ENCODE results near the gene MCU.
"Not testable (repeated sequence)": the region's sequence is repeated elsewhere in the genome, so short reads cannot be mapped to it uniquely, and the experiment has no call there.

The MCU gene

DNA sequence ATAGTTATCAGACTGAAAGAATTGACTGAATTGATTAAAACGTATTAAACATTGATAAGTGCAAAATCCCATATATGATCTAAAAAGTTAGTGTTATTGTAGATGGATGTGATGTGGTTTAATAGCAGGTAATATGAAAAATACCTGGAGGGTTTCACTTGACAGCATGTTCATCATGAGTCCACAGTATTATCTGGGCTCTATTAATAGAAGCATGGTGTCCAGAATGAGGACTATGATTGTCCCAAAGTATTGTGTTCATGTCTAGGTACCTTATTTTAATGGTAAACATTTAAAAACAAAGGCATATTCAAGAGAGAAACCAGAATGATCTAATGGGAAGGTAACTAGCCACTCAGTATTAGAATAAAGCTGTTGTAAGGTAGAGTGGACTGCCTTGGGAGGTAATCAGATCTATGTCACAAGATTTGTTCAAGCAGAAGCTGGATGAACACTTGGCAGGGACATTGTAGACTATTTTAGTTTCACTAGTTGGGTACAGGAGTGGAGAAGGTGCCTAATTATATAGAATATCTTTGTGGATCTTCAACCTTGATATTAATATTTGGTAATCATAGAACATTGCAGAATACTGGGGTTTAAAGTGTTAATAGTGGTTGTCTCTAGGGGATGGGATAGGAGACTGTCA, 43.5 kb downstream of the MCU start:
- H3K27ac Mint-ChIP-seq = no peak overlapping the region
- no peaks in the 10 kb centered on the region for H3K27me3 Mint-ChIP-seq
- no peak for ATAC-seq
- H3K9me3 Mint-ChIP-seq = no peaks in the 10 kb centered on the region
- no peak overlapping the region for H3K4me3 Mint-ChIP-seq
- H3K36me3 Mint-ChIP-seq = no peaks in the 10 kb centered on the region
- peaks cover 42% of the 10 kb centered on the region for H3K4me1 Mint-ChIP-seq

DNA sequence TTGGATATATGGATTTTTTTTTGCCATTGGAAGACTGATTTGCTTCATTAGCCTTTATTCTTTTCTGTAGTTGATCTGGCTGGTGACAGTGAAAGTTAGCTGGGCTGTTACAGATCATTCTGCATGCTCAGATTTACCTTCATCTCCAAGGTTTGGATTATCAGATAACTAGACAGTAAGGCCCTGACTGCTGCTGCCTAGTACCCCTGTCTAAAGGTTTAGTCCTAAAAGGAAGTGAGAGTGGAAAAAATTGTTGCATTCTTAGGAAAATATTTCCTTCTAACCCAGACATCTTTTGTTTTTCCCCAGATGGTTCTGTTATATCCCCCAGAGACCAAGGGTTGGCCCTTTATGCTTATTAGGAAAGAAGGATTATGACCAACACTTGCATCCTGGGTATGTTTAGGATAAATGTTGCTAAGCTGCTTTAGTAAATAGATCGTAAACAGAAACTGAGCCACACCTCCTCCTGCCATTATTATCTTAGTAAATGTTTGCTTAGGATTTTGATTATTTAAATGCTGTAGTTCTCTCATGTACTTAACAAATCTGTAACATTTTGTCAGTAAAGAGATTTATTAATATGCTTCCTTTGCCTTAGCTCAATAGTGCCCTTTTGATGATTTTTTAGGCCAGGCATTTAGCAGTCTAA, 44.4 kb downstream of the MCU start:
- H3K27ac Mint-ChIP-seq = no peak overlapping the region
- no peaks in the 10 kb centered on the region for H3K27me3 Mint-ChIP-seq
- H3K4me1 Mint-ChIP-seq = peaks cover 46% of the 10 kb centered on the region
- H3K36me3 Mint-ChIP-seq = no peaks in the 10 kb centered on the region
- H3K9me3 Mint-ChIP-seq = no peaks in the 10 kb centered on the region
- no peak for ATAC-seq
- no peak overlapping the region for H3K4me3 Mint-ChIP-seq

DNA sequence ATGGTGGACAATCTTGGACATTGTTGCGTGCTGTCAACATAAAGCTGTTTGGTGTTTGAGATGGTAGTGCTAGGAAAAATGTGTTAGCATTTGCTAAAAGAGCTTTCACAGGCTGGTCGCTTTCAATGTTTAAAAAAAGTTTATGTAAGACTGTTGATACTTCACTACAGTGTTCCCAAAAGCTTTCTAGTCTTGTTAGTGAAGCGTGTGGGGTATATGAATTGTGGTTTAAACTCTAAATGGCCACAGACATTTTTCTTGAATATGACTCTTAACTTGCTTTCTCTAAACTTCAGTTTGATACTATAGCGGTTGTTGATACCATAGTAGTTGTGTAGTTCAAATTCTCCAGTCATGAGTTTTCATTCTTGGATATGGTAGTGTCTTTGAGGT, 44.9 kb downstream of the MCU start:
- Mint-ChIP-seq H3K4me1 (peaks cover 46% of the 10 kb centered on the region), H3K9me3 (no peaks in the 10 kb centered on the region), H3K27me3 (no peaks in the 10 kb centered on the region), H3K4me3 (no peak overlapping the region), H3K27ac (no peak overlapping the region), H3K36me3 (no peaks in the 10 kb centered on the region)
- ATAC-seq = no peak

DNA sequence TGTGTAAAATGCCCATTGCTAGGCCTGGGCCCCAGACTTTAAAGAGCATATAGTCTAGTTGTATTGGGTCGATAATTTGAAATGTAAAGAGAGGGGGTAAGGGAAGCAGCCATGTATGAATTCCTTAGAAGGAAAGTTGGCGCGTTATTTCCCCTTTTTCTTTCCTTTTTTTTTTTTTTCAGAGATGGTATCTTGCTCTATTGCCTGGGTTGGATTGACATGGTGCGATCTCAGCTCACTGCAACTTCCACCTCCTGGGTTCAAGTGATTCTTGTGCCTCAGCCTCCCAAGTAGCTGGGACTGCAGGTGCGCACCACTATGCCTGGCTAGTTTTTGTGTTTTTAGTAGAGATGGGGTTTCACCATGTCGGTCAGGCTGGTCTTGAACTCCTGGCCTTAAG, 45.4 kb downstream of the MCU start:
- not testable (repeated sequence) for H3K27me3 Mint-ChIP-seq, H3K27ac Mint-ChIP-seq, H3K4me3 Mint-ChIP-seq, ATAC-seq, H3K36me3 Mint-ChIP-seq, H3K9me3 Mint-ChIP-seq
- H3K4me1 Mint-ChIP-seq = peaks cover 46% of the 10 kb centered on the region

DNA sequence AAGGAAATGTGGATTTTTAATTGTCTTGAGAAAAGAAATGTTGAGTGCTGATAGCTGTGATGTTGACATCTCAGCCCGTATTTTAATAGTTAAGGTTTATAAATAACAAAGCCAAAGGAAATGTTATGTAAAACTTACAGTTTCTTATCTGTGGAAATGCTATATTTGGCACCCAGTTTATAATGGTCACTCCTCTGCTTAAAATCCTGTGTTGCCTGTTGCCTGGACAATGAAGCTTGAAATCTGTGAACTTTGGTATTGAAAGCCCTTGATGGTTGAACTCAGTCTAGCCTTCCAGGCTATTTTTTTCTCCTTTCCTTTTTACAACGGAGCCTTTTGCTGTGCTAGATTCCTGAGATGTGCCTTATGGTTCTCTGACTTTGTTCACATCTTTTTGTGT, 46.5 kb downstream of the MCU start:
- Mint-ChIP-seq H3K9me3 (no peaks in the 10 kb centered on the region), H3K27me3 (no peaks in the 10 kb centered on the region), H3K27ac (no peak overlapping the region), H3K4me1 (peaks cover 46% of the 10 kb centered on the region), H3K4me3 (no peak overlapping the region), H3K36me3 (peaks cover 5% of the 10 kb centered on the region)
- ATAC-seq = no peak

DNA sequence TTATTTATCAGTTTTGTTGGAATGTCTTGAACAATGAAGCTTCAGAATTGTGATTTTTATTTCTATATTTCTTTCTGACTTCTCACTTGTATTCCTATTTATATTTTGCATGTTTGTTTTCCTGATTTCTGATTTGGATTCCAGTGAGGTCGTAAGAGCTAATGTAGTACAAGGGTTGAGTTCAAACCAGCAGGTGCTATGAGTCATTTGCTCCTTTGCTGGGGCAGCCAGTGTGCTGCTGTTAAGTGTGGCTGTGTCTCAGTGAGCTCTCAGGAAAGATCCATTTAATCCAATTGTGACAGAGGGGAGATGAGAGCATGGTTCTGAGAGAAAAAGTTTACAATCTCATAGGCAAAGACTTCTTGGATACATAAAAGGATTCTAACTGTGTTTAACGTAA, 48.6 kb downstream of the MCU start:
- H3K4me3 Mint-ChIP-seq = no peak overlapping the region
- no peaks in the 10 kb centered on the region for H3K27me3 Mint-ChIP-seq
- H3K4me1 Mint-ChIP-seq = peaks cover 40% of the 10 kb centered on the region
- peaks cover 5% of the 10 kb centered on the region for H3K36me3 Mint-ChIP-seq
- no peaks in the 10 kb centered on the region for H3K9me3 Mint-ChIP-seq
- H3K27ac Mint-ChIP-seq = no peak overlapping the region
- no peak for ATAC-seq

DNA sequence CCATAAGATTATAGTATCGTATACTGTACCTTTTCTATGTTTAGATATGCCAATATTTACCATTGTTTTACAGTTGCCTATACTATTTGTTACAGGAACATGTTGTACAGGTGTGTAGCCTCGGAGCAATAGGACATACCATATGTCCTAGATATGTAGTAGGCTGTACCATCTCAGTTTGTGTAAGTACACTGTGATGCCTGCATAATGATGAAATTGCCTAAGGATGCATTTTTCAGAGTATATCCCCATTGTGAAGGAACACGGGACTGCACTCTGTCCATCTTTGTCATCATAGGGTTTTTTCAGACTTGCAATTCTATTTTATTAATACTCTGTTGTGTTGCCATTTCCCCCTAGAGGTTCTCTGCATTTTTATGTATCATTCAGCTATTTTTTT, 50.1 kb downstream of the MCU start:
- Mint-ChIP-seq H3K4me1 (peaks cover 25% of the 10 kb centered on the region), H3K27me3 (no peaks in the 10 kb centered on the region), H3K4me3 (no peak overlapping the region), H3K27ac (no peak overlapping the region), H3K9me3 (no peaks in the 10 kb centered on the region), H3K36me3 (peaks cover 5% of the 10 kb centered on the region)
- no peak for ATAC-seq

DNA sequence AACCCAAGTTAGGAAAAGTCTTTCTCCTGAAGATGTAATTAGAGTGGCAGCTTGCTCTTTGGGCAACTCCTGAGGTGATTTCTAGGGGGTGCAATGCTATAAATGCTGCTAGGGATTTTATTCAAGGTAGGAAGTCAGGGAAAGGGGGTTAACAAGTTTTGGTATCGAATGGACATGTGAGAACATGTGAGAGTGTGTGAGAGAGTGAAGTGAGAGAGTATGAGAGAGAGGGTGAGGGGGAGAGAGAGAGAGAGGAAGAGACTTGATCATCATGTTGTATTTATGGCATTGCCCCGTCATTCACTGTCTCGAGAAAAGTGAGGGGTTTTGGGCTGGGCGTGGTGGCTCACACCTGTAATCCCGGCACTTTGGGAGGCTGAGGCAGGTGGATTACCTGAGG, 50.9 kb downstream of the MCU start:
- H3K4me1 Mint-ChIP-seq = peaks cover 18% of the 10 kb centered on the region
- H3K27ac Mint-ChIP-seq = no peak overlapping the region
- no peaks in the 10 kb centered on the region for H3K9me3 Mint-ChIP-seq
- peaks cover 11% of the 10 kb centered on the region for H3K36me3 Mint-ChIP-seq
- no peaks in the 10 kb centered on the region for H3K27me3 Mint-ChIP-seq
- ATAC-seq = no peak
- H3K4me3 Mint-ChIP-seq = no peak overlapping the region

DNA sequence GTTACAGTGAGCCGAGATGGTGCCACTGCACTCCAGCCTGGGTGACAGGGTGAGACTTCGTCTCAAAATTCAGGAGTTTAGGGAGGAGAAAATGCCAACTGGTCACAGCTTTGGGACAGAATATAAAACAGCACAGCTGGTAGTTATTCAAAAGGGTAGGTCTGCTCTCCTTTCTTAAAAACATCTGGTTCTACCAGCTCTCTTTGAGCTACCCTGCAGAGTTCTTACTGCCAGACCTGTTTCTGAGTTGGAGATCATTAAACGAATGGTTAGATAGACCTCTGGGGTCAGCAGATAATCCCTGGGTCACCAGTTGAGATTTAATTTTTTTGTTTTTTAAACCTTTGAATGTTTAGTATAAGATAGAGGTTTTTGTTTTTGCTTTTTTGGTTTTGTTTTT, 52.6 kb downstream of the MCU start:
- Mint-ChIP-seq H3K9me3 (no peaks in the 10 kb centered on the region), H3K4me1 (peaks cover 7% of the 10 kb centered on the region), H3K4me3 (no peak overlapping the region), H3K27ac (no peak overlapping the region), H3K36me3 (peaks cover 15% of the 10 kb centered on the region), H3K27me3 (no peaks in the 10 kb centered on the region)
- no peak for ATAC-seq

DNA sequence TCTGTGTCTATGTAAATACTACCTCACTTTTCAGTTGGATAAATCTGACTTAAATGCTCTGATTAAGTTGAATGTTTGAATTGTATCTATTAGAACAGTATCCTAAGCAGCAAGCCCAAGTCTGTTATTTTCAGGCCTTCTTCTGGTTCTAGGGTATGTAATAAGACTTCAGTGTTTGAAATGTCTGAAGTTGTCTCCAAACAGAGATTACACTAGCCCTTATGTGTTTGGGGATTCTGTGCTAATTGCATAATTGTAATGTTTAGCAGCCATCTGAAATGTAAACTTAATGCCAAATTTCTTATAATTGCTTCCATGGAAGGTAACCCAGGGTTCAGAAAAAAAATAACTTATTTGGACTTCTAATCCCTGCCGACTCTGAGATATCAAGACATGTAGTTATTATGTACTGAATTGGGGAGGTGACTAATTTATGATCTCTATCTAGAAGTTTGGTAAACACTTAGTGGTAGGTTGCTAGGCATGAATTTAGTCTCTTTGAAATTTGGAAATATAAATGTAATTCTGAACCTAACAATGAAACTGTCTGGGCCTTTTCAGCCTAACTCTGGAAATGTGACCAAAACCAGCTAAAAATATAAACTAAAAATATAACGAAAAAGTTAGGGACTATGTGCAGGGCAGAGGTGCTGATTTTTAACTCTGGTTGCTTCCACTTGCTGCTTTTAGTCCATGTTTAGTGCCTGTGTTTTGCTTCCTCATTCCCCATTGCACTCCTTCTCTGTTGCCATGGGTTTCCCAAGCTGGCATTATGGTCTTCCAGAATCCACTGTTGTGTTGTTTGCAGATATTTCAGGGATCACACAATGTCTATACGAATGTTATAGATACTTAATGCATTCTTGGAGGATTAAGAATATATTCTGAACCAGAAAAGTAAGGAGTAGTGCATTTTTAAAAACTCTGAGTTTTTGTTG, 54.8 kb downstream of the MCU start:
- Mint-ChIP-seq H3K4me1 (no peaks in the 10 kb centered on the region), H3K27me3 (no peaks in the 10 kb centered on the region), H3K27ac (no peak overlapping the region), H3K9me3 (no peaks in the 10 kb centered on the region), H3K4me3 (no peak overlapping the region), H3K36me3 (peaks cover 15% of the 10 kb centered on the region)
- no peak for ATAC-seq

DNA sequence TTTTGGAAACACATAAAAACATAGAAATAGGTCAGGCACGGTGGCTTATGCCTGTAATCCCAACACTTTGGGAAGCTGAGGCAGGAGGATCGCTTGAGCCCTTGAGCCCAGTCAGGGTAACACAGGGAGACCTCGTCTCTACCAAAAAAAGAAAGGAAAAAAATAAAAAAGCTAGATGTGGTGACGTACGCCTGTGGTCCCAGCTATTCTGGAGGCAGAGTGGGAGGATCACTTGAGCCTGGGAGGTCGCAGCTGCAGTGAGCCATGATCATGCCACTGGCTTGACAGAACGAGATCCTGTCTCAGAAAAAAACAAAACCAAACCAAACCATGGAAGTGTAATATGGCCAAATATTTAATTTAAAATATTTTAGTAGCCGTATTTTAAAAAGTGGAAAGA, 55.6 kb downstream of the MCU start:
- Mint-ChIP-seq H3K9me3 (no peaks in the 10 kb centered on the region), H3K36me3 (peaks cover 15% of the 10 kb centered on the region), H3K27ac (no peak overlapping the region), H3K4me3 (no peak overlapping the region), H3K27me3 (no peaks in the 10 kb centered on the region), H3K4me1 (no peaks in the 10 kb centered on the region)
- ATAC-seq = no peak

DNA sequence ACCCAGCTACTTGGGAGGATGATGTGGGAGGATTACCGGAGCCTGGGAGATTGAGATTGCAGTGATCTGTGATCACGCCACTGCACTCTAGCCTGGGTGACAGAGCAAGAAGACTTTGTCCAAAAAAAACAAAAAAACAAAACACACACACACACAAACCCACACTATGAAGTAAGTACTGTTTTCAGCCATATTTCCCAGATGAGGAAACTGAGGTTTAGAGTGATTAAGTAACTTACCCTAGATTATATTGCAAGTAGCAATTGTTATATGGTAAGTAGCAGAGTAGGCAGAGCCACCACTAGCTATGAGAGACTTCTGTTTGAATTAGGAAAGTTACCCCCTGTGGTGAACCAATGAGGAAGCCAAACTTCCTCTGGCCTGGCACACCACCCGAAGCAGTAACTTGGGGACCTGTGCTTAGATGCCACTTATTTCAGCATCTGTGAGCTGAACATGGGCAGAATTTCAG, 61.9 kb downstream of the MCU start:
- no peak for ATAC-seq
- Mint-ChIP-seq H3K4me3 (no peak overlapping the region), H3K27me3 (no peaks in the 10 kb centered on the region), H3K27ac (no peak overlapping the region), H3K4me1 (peaks cover 8% of the 10 kb centered on the region), H3K36me3 (no peaks in the 10 kb centered on the region), H3K9me3 (no peaks in the 10 kb centered on the region)

DNA sequence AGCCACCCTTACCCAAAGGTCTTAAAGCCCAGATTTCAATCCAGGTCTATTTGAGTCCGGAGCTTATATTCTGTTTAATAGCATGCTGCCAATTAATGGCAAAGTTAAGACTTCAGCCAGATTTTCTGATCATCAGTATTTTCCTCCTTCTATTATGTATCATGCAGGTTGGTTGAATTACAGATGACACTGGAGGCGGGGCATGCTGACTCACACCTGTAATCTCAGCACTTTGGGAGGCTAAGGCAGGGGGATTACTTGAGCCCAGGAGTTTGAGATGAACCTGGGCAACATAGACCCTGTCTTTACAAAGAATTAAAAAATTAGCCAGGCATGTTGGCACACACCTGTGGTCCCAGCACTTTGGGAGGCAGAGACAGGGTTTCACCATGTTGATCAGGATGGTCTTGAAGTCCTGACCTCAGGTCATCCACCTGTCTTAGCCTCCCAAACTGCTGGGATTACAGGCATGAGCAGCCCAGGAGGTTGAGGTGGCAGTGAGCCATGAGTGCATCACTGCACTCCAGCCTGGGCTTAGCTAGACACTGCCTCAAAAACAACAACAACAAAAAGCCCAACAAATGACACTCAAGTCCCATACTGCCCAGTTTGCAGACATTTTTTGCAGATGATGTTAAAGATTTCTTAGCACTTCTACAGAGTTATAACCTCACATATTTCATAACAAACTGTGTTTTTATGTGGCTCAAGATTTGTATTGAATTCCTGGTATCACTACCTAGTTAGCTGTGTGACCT, 62.5 kb downstream of the MCU start:
- H3K4me3 Mint-ChIP-seq = no peak overlapping the region
- no peaks in the 10 kb centered on the region for H3K27me3 Mint-ChIP-seq
- peaks cover 8% of the 10 kb centered on the region for H3K4me1 Mint-ChIP-seq
- no peak overlapping the region for H3K27ac Mint-ChIP-seq
- no peaks in the 10 kb centered on the region for H3K36me3 Mint-ChIP-seq
- H3K9me3 Mint-ChIP-seq = no peaks in the 10 kb centered on the region
- ATAC-seq = no peak

DNA sequence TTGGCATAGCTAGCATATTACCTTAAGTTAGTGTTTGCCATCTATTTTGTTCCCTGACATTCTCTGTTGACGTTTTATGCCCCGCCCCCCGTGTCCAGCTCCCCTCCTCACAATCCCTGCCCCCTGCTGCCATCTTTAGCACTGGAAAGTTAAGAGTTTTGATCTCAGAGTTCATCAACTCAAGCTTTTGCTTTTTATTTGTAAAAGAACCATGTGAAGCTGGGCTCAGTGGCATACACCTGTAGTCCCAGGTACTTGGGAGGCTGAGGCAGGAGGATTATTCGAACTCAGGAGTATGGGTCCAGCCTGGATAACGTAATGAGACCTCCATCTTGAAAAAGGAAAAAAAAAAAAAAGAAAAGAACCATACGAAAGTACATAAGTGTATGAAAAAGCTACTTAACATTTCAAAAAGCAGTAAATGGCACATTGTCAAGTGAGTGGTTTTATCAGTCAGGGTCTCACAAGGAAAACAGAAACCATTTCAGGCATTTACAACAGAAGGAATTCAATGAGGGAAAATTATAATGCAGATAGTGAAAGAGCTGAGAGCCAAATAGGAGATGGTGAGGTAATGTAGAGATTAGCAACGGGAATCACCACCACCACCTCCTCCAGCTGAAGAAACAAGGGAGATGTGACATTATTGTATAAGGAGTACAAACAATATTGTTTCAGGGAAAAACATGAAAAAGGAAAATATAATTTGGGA, 64.9 kb downstream of the MCU start:
- no peaks in the 10 kb centered on the region for H3K27me3 Mint-ChIP-seq
- H3K27ac Mint-ChIP-seq = no peak overlapping the region
- H3K4me1 Mint-ChIP-seq = peaks cover 8% of the 10 kb centered on the region
- H3K36me3 Mint-ChIP-seq = peaks cover 5% of the 10 kb centered on the region
- ATAC-seq = no peak
- H3K9me3 Mint-ChIP-seq = no peaks in the 10 kb centered on the region
- H3K4me3 Mint-ChIP-seq = no peak overlapping the region
